Sigmoid colon (tissue), 7 donors: ENCODE results near the gene TIMM13. TPM values are rescaled to one million over a fixed set of nuclear protein-coding genes. Genes with fewer than 3 reads are reported as not detected.

ENCODE experiments used
- DNase-seq: peaks from one replicate; pipeline ENCODE4 v3.0.0-alpha.2; 2019
- H3K27ac ChIP-seq, 4 donors: fragments of 200-600 bp; sonication (generic); one replicate each; pipeline ENCODE4 v1.5.1; 2016 to 2019; ENCODE audit warnings: mild to moderate bottlenecking in 1 of 4
- H3K27me3 ChIP-seq, 3 donors: fragments of 200-600 bp; sonication (generic); one replicate each; pipeline ENCODE4 v1.5.1; 2019; ENCODE audit warnings: mild to moderate bottlenecking in 1 of 3
- H3K36me3 ChIP-seq, 4 donors: fragments of 200-600 bp; sonication (generic); one replicate each; pipeline ENCODE4 v1.5.1; 2016 to 2019
- H3K4me1 ChIP-seq, 4 donors: fragments of 200-600 bp; sonication (generic); one replicate each; pipeline ENCODE4 v1.5.1; 2017 to 2019
- H3K4me3 ChIP-seq, 4 donors: fragments of 200-600 bp; sonication (generic); one replicate each; pipeline ENCODE4 v1.5.1; 2017 to 2019; ENCODE audit warnings: mild to moderate bottlenecking in 2 of 4, moderate library complexity in 1 of 4
- H3K9me3 ChIP-seq, 4 donors: fragments of 200-600 bp in 3 of 4; sonication (generic) in 3 of 4; one replicate each; pipeline versions ENCODE4 v1.5.1 to v1.6.1; 2013 to 2019
- EP300 ChIP-seq, 4 donors: sonication (generic); formaldehyde crosslinking; IDR thresholded peaks; one replicate each; pipeline ENCODE4 v1.6.1; 2017; ENCODE audit warnings: antibody characterized with exemption in 4 of 4
- POLR2A ChIP-seq, 2 donors: fragments of 450-650 bp; IDR thresholded peaks; one replicate each; pipeline ENCODE4 v1.6.1; 2016; ENCODE audit warnings: antibody characterized with exemption in 2 of 2, mild to moderate bottlenecking in 2 of 2, moderate library complexity in 2 of 2
- POLR2AphosphoS5 ChIP-seq, 4 donors: sonication (generic); formaldehyde crosslinking; IDR thresholded peaks; one replicate each; pipeline ENCODE4 v1.6.1; 2017; ENCODE audit warnings: antibody characterized with exemption in 4 of 4
- WGBS, 2 donors: extraction: QIAGEN DNeasy Blood & Tissue Kit; methylation state at CpG; one replicate each; pipeline ENCODE4 v1.1.7; 2013; 5-methylcytosine and 5-hydroxymethylcytosine counted together
- intact Hi-C: fragments of 100-400 bp; cut with DNase I; formaldehyde crosslinking; loops from one replicate; pipeline ENCODE4 v1.15.1; 2023
- polyA plus RNA-seq, 3 donors: library from polyadenylated mRNA; stranded (reverse); fragments of 200-250 nt; gene quantifications; one replicate each; pipeline ENCODE4 v1.2.3, GENCODE V29; 2013
- total RNA-seq, 4 donors: library from RNA; depleted of rRNA; stranded (reverse); fragments of >200 nt; gene quantifications; one replicate each; pipeline ENCODE4 v1.1.0, GENCODE V29; 2016
- TF ChIP-seq, protein P1 (sequence below), 4 experiments: fragments of 450-650 bp in 3 of 4; fragments of 200-600 bp in 1 of 4; IDR thresholded peaks; one replicate each; pipeline ENCODE4 v1.5.1; 2016 to 2019; ENCODE audit warnings: antibody characterized with exemption in 4 of 4, mild to moderate bottlenecking in 3 of 4, moderate library complexity in 2 of 4
- donor health status: healthy with polysubstance abuse.
- donor health status: Bipolar disorder and iron deficiency.
- donor health status: healthy.

TIMM13 gene
- total and polyA plus RNA-seq, 7 donors, result 23.6 to 135 (median 29.3) TPM

GRCh38 chr19:2444251-2445002 lies 17.0 kb upstream of the TIMM13 start:
- 96 to 97% methylated on average over 34 of the region's 34 CpGs for WGBS, 2 donors
- DNase-seq, result no peak
- H3K4me1 ChIP-seq, result no peaks in the 10 kb centered on the region
- intact Hi-C loops, result no loop called here
- no peak overlapping the region for H3K27ac ChIP-seq
- no peak overlapping the region for H3K4me3 ChIP-seq
- H3K27me3 ChIP-seq, result no peaks in the 10 kb centered on the region
- H3K36me3 ChIP-seq, result peaks cover 0 to 24% (median 0%) of the 10 kb centered on the region in 4 donors
- TF ChIP-seq, protein P1, sequence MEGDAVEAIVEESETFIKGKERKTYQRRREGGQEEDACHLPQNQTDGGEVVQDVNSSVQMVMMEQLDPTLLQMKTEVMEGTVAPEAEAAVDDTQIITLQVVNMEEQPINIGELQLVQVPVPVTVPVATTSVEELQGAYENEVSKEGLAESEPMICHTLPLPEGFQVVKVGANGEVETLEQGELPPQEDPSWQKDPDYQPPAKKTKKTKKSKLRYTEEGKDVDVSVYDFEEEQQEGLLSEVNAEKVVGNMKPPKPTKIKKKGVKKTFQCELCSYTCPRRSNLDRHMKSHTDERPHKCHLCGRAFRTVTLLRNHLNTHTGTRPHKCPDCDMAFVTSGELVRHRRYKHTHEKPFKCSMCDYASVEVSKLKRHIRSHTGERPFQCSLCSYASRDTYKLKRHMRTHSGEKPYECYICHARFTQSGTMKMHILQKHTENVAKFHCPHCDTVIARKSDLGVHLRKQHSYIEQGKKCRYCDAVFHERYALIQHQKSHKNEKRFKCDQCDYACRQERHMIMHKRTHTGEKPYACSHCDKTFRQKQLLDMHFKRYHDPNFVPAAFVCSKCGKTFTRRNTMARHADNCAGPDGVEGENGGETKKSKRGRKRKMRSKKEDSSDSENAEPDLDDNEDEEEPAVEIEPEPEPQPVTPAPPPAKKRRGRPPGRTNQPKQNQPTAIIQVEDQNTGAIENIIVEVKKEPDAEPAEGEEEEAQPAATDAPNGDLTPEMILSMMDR (IDR thresholded peaks at IDR 0.05), result no peak
- TF ChIP-seq EP300 (IDR thresholded peaks at IDR 0.05) (no peak), POLR2AphosphoS5 (IDR thresholded peaks at IDR 0.05) (no peak), POLR2A (IDR thresholded peaks at IDR 0.05) (no peak)
- H3K9me3 ChIP-seq, result no peaks in the 10 kb centered on the region

DNA sequence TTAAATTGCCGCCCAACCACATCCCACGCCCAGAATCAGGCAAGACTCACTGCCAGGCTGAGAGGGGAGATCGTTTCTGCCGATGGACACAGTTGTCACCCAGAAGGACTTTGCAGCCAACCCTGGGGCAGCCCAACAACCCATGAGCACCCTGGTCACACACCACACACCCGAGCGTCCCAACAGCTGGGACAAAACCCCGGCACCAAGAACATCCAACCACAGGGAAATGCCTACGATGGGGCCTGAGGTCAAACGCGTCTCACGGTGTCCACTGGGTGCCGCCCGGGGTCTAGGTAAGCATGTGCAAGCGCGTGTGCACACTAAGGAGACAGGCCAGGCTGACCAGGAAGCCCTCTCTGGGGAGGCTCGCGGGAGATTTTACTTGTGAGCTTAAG lies 16.4 kb upstream of the TIMM13 start:
- intact Hi-C loops, result no loop called here
- Histone ChIP-seq H3K27me3 (no peaks in the 10 kb centered on the region), H3K9me3 (no peaks in the 10 kb centered on the region), H3K36me3 (peaks cover 0 to 24% (median 0%) of the 10 kb centered on the region in 4 donors), H3K4me3 (no peak overlapping the region), H3K27ac (no peak overlapping the region), H3K4me1 (no peaks in the 10 kb centered on the region)
- TF ChIP-seq EP300 (IDR thresholded peaks at IDR 0.05) (no peak), POLR2A (IDR thresholded peaks at IDR 0.05) (no peak), POLR2AphosphoS5 (IDR thresholded peaks at IDR 0.05) (no peak)
- TF ChIP-seq, protein P1 (IDR thresholded peaks at IDR 0.05), result no peak
- DNase-seq, result no peak
- WGBS, 2 donors, result 91 to 93% methylated on average over 17 of the region's 17 CpGs

DNA sequence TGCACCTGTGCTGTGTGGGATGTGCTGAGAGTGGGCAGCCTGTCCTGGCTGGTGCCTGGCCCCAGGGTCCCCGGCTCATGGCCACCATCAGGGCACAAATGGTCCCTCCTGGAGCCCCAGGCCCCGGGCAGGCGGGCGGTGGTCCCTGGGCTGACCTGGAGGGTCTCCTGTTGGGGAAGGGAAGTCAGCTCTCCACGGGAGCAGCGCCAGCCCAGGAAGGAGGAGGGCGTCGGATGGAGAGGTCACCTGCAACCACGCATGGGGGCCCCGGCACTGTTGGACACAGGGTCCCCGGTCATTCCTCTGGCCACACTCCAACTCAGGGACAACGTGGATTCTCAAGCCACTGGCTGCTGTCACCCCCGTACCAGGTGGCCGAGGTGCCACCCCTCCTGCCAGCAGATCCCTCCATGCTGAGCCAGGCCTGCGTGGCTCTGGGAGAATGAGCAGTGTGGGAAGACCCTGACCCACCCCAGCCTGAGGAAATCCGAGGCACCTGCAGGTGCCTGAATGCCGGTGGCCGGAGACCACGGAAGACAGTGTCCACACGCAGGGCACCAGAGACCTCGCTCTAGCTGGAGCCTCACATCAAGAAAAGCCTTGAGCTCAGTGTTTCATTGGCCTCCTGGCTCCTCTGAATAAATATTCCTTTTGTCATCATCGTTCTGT lies 15.9 kb upstream of the TIMM13 start:
- Histone ChIP-seq H3K27ac (no peak overlapping the region), H3K4me3 (no peak overlapping the region), H3K4me1 (no peaks in the 10 kb centered on the region), H3K9me3 (no peaks in the 10 kb centered on the region), H3K36me3 (peaks cover 0 to 28% (median under 1%) of the 10 kb centered on the region in 4 donors), H3K27me3 (no peaks in the 10 kb centered on the region)
- no peak for DNase-seq
- TF ChIP-seq, protein P1 (IDR thresholded peaks at IDR 0.05), result no peak
- TF ChIP-seq EP300 (IDR thresholded peaks at IDR 0.05) (no peak), POLR2A (IDR thresholded peaks at IDR 0.05) (no peak), POLR2AphosphoS5 (IDR thresholded peaks at IDR 0.05) (no peak)
- WGBS, 2 donors, result 93 to 96% methylated on average over 22 of the region's 22 CpGs
- intact Hi-C loops, result no loop called here

- Histone ChIP-seq H3K4me1 (no peaks in the 10 kb centered on the region), H3K9me3 (no peaks in the 10 kb centered on the region), H3K36me3 (peaks cover 0 to 42% (median 7%) of the 10 kb centered on the region in 4 donors), H3K27ac (no peak overlapping the region), H3K4me3 (no peak overlapping the region), H3K27me3 (no peaks in the 10 kb centered on the region)
- intact Hi-C loops, result no loop called here
- no peak for TF ChIP-seq POLR2A (IDR thresholded peaks at IDR 0.05)
- TF ChIP-seq, protein P1 (IDR thresholded peaks at IDR 0.05), result no peak
- TF ChIP-seq POLR2AphosphoS5 (IDR thresholded peaks at IDR 0.05), result no peak
- TF ChIP-seq EP300 (IDR thresholded peaks at IDR 0.05), result no peak
- WGBS, 2 donors, result 96 to 98% methylated on average over 26 of the region's 26 CpGs
- DNase-seq, result no peak
Measured at GRCh38 chr19:2441096-2441752, 13.8 kb upstream of the TIMM13 start.
